Endothelial cell (in vitro differentiated cells): ENCODE results near the gene SGCB. TPM values are rescaled to one million over a fixed set of nuclear protein-coding genes. Genes with fewer than 3 reads are reported as not detected.

Experiments
- DNase-seq: peaks from one replicate; pipeline ENCODE4 v3.0.0; 2021; ENCODE audit warnings: low spot score
- H3K27ac Mint-ChIP-seq: one replicate; pipeline ENCODE4 v1.8.0; 2021; ENCODE audit warnings: mixed read lengths, inconsistent platforms; ENCODE audit not compliant: unreplicated experiment
- H3K27me3 Mint-ChIP-seq: one replicate; pipeline ENCODE4 v1.8.0; 2021; ENCODE audit warnings: mild to moderate bottlenecking, moderate library complexity, mixed read lengths, inconsistent platforms; ENCODE audit not compliant: unreplicated experiment
- H3K36me3 Mint-ChIP-seq: one replicate; pipeline ENCODE4 v1.8.0; 2021; ENCODE audit warnings: mild to moderate bottlenecking, low read depth, mixed read lengths, inconsistent platforms; ENCODE audit not compliant: unreplicated experiment
- H3K4me1 Mint-ChIP-seq: one replicate; pipeline ENCODE4 v1.8.0; 2021; ENCODE audit warnings: mild to moderate bottlenecking, mixed read lengths, inconsistent platforms; ENCODE audit not compliant: unreplicated experiment
- H3K4me3 Mint-ChIP-seq: one replicate; pipeline ENCODE4 v1.8.0; 2021; ENCODE audit warnings: mild to moderate bottlenecking, mixed read lengths, inconsistent platforms; ENCODE audit not compliant: unreplicated experiment
- H3K9me3 Mint-ChIP-seq: one replicate; pipeline ENCODE4 v1.8.0; 2021; ENCODE audit warnings: mixed read lengths, inconsistent platforms; ENCODE audit not compliant: unreplicated experiment
- CTCF ChIP-seq: fragments of 200-600 bp; sonication (generic); IDR thresholded peaks from one replicate; pipeline ENCODE4 v1.5.0; 2021; ENCODE audit warnings: antibody characterized with exemption; ENCODE audit not compliant: unreplicated experiment
- total RNA-seq: library from RNA; stranded (reverse); fragmentation: NEBNext Ultra II Directional; extraction: Animal tissue kit (Norgen Biotek cat#: 25700); gene quantifications from one replicate; pipeline ENCODE4 v1.2.1, GENCODE V29; 2021; ENCODE audit not compliant: unreplicated experiment

The SGCB gene
- total RNA-seq, 1 donor from 2014 or later, result 55.4 TPM

- H3K4me1 Mint-ChIP-seq, result peaks cover 22% of the 10 kb centered on the region
- no peak for DNase-seq
- TF ChIP-seq CTCF, result no peak
- H3K36me3 Mint-ChIP-seq, result no peaks in the 10 kb centered on the region
- no peaks in the 10 kb centered on the region for H3K9me3 Mint-ChIP-seq
- no peak overlapping the region for H3K4me3 Mint-ChIP-seq
- peaks cover 4% of the 10 kb centered on the region for H3K27me3 Mint-ChIP-seq
- no peak overlapping the region for H3K27ac Mint-ChIP-seq
Measured at GRCh38 chr4:52057196-52057595, 19.1 kb upstream of the SGCB start.

DNA sequence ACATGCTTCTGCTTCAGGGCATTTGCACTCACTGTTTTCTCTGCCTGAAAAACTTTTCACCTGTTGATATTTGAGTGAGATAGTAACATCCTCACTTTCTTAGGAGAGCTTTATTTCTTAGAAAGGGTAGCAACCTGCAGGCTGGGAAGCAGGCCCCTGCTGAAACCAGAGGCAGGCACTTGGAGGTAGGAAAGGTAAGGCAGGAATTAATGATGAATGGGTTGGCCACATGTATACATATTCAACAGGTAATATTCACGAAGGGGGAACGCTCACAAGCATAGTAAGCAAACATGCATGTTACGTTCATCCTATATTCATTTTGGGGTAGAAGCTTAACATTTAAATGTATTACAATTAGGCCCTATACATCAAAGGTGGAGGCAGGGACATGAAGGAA lies 16.2 kb upstream of the SGCB start:
- H3K9me3 Mint-ChIP-seq, result no peaks in the 10 kb centered on the region
- H3K4me3 Mint-ChIP-seq, result no peak overlapping the region
- H3K36me3 Mint-ChIP-seq, result no peaks in the 10 kb centered on the region
- no peak for TF ChIP-seq CTCF
- no peak for DNase-seq
- H3K27me3 Mint-ChIP-seq, result peaks cover 4% of the 10 kb centered on the region
- H3K27ac Mint-ChIP-seq, result no peak overlapping the region
- peaks cover 19% of the 10 kb centered on the region for H3K4me1 Mint-ChIP-seq

DNA sequence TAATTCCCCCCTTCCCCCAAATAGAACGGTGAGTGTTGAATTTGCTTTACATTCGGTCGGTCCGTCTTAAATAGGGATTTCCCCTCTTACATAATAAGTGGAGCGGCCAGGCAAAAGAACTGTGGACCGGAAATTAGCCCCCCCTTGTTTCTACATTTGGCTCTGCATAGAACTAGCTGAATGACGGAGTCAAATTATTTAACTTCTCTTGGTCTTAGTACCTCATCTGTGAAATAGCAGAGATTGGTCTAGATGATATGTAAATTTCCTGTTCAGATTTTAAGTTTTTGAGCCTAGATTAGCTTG lies 14.3 kb upstream of the SGCB start:
- Mint-ChIP-seq H3K27ac (peak overlapping the region; percentile 77), H3K4me1 (peaks cover 16% of the 10 kb centered on the region), H3K27me3 (peaks cover 3% of the 10 kb centered on the region), H3K36me3 (no peaks in the 10 kb centered on the region), H3K9me3 (no peaks in the 10 kb centered on the region), H3K4me3 (peak overlapping the region; percentile 91)
- peak; percentile 4 for DNase-seq
- no peak for TF ChIP-seq CTCF

DNA sequence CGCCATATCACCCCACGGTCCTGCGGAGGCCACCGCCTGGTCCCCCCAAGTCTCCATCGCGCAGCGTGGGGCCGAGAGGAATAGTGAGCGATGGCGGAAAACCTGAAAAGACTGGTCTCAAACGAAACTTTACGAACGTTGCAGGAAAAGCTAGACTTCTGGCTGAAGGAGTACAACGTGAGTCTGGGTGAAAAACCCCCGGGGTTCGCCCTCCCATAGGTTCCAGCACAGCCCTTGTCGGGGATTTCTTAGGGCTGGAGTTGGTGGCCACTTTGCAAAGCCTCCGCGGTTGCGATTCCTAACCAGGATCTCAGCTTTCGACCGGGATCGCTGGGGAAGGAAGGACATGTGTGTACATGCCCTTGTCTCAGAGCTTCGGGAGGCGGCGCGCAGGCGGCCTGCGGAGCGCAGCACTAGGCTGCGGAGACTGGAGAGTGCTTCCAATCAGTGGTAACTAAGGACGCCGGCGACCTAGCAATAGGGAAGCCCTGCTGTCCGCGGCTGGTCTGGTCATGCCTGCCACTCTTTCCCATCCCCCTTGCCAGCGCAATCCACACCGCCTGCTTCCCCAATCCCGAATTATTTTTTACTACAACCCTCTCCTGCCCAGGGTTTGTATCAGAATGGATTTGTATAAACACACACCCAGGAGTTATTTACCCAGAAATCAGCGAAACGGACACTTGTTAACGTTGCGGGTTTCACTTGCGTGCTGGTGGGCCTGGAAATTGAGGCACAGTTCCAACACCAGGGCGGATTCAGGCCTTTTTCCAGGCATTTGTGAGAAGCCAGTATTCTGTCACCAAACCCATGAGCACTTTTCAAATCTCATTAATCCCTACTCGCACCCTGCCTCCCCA lies 13.7 kb upstream of the SGCB start:
- peak overlapping the region; percentile 91 for H3K4me3 Mint-ChIP-seq
- H3K27me3 Mint-ChIP-seq, result peaks cover 3% of the 10 kb centered on the region
- no peaks in the 10 kb centered on the region for H3K36me3 Mint-ChIP-seq
- TF ChIP-seq CTCF, result no peak
- DNase-seq, result peak; percentile 86
- H3K4me1 Mint-ChIP-seq, result peaks cover 20% of the 10 kb centered on the region
- H3K27ac Mint-ChIP-seq, result peak overlapping the region; percentile 85
- no peaks in the 10 kb centered on the region for H3K9me3 Mint-ChIP-seq

- Mint-ChIP-seq H3K27me3 (no peaks in the 10 kb centered on the region), H3K9me3 (no peaks in the 10 kb centered on the region), H3K4me3 (peak within 1 kb of the TSS; percentile 91), H3K4me1 (peaks cover 27% of the 10 kb centered on the region), H3K36me3 (no peaks in the 10 kb centered on the region), H3K27ac (peak within 1 kb of the TSS; percentile 85)
- TF ChIP-seq CTCF, result no peak
- DNase-seq, result peak; percentile 30
Measured at GRCh38 chr4:52051213-52051614, 13.1 kb upstream of the SGCB start, which contains the start of gene SPATA18. Gene SPATA18 (plus strand): TSS chr4:52051304. CDS start chr4:52051705, 401 bp downstream.
